Measurements from ENCODE around the gene PAN3.
A peak's percentile ranks its signal among the peaks of the same experiment; 100 is the strongest.

The PAN3 gene

GRCh38 chr13:28181413-28181812 is 43.1 kb downstream of the PAN3 start:
- no peak overlapping the region for H3K27ac ChIP-seq

GRCh38 chr13:28185256-28185655 is 46.9 kb downstream of the PAN3 start:
- no peak for TF ChIP-seq CTCF (conservative IDR thresholded peaks at IDR 0.05)
- H3K27ac ChIP-seq = peak overlapping the region; percentile 3; the same call in 1 of the 2 replicates

More at GRCh38 chr13:28181413-28181812, 43.1 kb downstream of the PAN3 start:
- no peak for TF ChIP-seq CTCF (conservative IDR thresholded peaks at IDR 0.05)

GRCh38 chr13:28199089-28199488 is 60.7 kb downstream of the PAN3 start:
- no peak for TF ChIP-seq CTCF (conservative IDR thresholded peaks at IDR 0.05)
- H3K27ac ChIP-seq = no peak overlapping the region

- TF ChIP-seq CTCF (conservative IDR thresholded peaks at IDR 0.05) = no peak
- H3K27ac ChIP-seq = no peak overlapping the region
These were observed 65.7 kb downstream of the PAN3 start for GRCh38 chr13:28204043-28204442.

GRCh38 chr13:28204690-28205443 is 66.5 kb downstream of the PAN3 start:
- no peak for TF ChIP-seq CTCF (conservative IDR thresholded peaks at IDR 0.05)
- no peak overlapping the region for H3K27ac ChIP-seq

GRCh38 chr13:28218679-28219078 is 80.3 kb downstream of the PAN3 start:
- no peak for TF ChIP-seq CTCF (conservative IDR thresholded peaks at IDR 0.05)
- H3K27ac ChIP-seq = no peak overlapping the region

- TF ChIP-seq CTCF (conservative IDR thresholded peaks at IDR 0.05) = no peak
- H3K27ac ChIP-seq = no peak overlapping the region
These were observed 81.2 kb downstream of the PAN3 start for GRCh38 chr13:28219408-28220099.

All from VCaP (cell line).